H7 (cell line): Measurements from ENCODE around the gene SIPA1L3. TPM values are rescaled to one million over a fixed set of nuclear protein-coding genes. Genes with fewer than 3 reads are reported as not detected.
"Not testable (repeated sequence)": the region's sequence is repeated elsewhere in the genome, so short reads cannot be mapped to it uniquely, and the experiment has no call there.

Source experiments
- DNase-seq: peaks from one replicate; pipeline ENCODE4 v3.0.0; 2012
- H3K27me3 ChIP-seq: 2 replicates; pipeline ENCODE4 v1.6.0; 2011; ENCODE audit warnings: mild to moderate bottlenecking, low read length; ENCODE audit not compliant: control insufficient read depth, insufficient read depth
- H3K36me3 ChIP-seq: replicated peaks from 2 replicates; pipeline ENCODE4 v1.5.1; 2011; ENCODE audit warnings: low read length; ENCODE audit not compliant: control insufficient read depth, insufficient read depth
- H3K4me3 ChIP-seq: 2 replicates; pipeline ENCODE4 v1.5.1; 2011; ENCODE audit warnings: low read depth, mild to moderate bottlenecking, control low read depth, low read length, moderate library complexity; ENCODE audit not compliant: insufficient read depth
- total RNA-seq: library from RNA; depleted of rRNA; stranded (reverse); fragments of >200 nt; shearing (Covaris generic); gene quantifications from 2 replicates; pipeline ENCODE4 v1.2.3, GENCODE V29; 2014

The SIPA1L3 gene
- total RNA-seq, 1 experiment from 2014 or later = 13.4 TPM

DNA sequence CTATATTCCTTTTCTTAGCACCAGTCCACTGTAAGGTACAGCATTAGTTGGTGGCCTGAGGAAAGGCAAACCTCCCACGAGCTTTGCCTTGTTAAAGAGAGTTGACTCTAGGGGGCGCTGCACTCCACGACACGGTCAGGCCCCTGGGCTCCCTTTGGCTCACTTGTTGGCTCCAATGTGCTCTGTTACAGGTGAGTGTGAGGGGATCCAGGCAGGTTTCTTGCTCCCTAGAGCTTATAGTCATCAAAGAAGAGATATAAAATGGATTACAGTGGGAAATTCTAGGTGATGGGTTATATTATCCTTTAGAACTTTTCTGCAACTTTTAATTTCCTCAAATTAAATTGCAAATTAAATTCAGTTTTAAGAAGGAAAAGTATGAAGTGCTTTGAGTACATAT lies 4.3 kb upstream of the SIPA1L3 start:
- DNase-seq = peak; percentile 88
- H3K27me3 ChIP-seq = no peaks in the 10 kb centered on the region
- H3K36me3 ChIP-seq = no peaks in the 10 kb centered on the region
- H3K4me3 ChIP-seq = no peak overlapping the region

DNA sequence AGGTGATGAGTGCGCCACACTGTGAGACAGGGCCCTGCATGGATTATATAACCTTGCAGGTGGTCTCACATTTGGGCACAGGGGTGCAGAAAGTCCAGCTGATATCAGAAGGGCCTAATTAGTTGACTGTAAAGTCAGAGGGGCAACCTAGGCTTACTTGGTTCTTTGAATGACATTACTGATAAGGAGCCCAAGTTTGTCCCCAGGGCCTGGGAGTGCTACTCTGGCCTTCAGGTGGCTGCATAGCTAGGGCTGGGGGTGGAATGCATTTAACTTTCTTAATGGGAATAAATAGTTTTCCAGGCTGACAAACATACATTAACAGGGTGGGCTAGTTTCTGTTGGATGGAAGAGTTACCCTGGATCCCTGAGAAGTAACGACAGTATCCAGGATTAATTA lies 3.9 kb upstream of the SIPA1L3 start:
- no peaks in the 10 kb centered on the region for H3K36me3 ChIP-seq
- no peaks in the 10 kb centered on the region for H3K27me3 ChIP-seq
- no peak for DNase-seq
- no peak overlapping the region for H3K4me3 ChIP-seq

DNA sequence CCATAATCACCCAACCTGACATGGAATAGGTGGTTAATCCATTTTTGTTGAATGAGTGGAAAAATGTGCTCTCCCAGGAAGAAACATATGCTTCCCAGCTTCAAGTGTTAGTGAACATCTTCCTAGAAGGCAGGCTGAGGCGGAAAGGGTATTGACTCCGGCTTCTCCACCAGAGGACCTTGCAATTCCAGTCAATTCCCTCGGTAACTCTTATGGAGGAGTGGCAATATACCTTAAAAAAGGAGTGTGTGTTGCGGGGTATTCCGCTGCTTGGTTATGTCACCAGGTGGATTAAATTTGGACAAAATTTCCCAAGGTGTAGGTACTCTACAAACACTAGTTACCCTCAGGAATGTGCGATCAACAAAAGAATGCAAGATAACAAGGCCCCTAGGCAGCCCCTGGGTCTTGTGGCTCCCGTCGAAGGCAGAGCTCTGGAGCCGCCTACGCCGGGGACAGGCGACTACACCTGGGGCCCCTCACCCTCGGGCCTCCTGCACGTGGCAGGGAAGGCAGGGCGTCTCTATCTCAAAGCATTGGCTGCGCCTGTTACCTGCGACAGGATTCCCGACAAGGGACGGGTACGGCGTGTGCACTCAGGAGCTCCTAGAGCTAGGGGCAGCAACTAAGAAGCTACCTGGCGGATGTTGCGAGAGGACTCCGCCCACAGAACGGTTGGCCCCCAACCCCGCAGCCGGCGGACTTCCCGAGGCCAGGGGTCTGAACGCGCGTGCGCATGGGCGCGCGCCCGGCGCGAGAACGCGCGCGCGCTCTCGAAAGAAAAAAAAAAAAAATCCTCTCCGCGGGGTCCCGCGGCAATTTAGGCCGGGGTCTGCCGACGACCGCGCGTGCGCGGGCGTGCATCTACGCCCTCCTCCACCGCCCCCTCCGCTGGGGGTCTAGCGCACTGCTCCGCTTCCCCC lies 801 bp upstream of the SIPA1L3 start, which contains the start of gene WDR87:
Gene WDR87, minus strand, starts transcription at position 649 of the 923 bp plus-strand sequence. CDS start 8,355 bp downstream, outside the sequence.
- Histone ChIP-seq H3K4me3 (peak within 1 kb of the TSS; percentile 85), H3K36me3 (no peaks in the 10 kb centered on the region), H3K27me3 (no peaks in the 10 kb centered on the region)
- DNase-seq = peak; percentile 98

DNA sequence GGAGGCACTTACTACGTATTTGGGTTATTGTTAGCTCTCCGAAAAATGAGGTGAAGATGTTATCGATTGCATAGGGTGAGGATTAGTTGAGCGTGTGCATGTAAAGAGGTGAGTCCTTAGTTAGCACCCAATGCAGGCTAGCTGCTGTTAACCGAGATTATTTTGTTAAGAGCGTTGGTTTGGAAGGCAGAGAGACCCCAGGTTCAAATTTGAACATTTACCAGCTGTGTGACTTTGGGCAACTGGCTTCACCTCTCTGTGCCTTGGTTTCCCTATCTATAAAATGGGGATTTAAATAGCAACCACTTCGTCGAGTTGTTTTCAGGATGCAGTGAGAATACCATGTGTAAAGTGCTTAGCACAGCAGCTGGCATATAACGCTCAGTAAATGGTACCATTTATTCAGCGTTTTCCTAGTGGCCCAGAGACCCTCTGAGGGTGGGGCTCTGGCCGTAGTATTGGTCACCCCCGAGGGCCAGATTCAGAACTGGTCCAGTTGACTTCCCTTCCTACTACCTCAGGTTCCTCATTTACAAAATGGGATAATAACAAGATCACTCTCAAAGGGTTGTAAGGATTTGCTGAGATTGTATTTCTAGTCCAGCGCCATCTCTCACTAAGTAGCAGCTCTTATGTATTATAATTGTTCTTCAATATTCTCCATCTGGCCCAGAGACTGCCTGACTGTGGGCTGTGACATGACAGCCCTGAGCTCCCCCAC lies 887 bp downstream of the SIPA1L3 start:
- H3K4me3 ChIP-seq = peak overlapping the region; percentile 85
- no peaks in the 10 kb centered on the region for H3K27me3 ChIP-seq
- DNase-seq = no peak
- no peaks in the 10 kb centered on the region for H3K36me3 ChIP-seq

DNA sequence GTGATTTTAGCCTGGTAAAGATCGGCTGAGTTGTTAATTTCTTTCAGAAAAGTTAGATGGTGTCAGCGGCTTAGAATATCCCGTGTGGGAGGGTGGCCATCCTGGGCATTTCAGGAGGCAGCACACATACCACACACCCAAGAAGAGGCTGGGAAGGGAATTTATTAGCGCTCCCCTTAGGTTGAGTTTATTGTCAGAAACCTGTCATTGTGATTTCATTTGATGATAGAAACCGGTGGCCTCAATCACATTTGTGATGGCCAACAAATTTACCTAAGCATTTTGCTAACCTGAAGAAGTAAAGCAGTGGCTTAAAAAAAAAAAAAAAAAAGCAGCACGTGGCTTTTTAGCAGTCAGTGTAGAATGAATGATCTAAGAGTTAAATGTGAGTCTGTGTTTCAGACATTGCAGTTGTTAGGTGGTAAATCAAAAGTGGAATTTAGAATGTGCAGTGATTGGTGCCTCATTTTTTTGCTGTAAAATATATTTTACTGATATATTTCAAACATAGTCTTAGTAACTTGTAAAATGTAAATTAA lies 2.7 kb downstream of the SIPA1L3 start:
- DNase-seq = no peak
- no peak overlapping the region for H3K4me3 ChIP-seq
- H3K36me3 ChIP-seq = no peaks in the 10 kb centered on the region
- no peaks in the 10 kb centered on the region for H3K27me3 ChIP-seq

DNA sequence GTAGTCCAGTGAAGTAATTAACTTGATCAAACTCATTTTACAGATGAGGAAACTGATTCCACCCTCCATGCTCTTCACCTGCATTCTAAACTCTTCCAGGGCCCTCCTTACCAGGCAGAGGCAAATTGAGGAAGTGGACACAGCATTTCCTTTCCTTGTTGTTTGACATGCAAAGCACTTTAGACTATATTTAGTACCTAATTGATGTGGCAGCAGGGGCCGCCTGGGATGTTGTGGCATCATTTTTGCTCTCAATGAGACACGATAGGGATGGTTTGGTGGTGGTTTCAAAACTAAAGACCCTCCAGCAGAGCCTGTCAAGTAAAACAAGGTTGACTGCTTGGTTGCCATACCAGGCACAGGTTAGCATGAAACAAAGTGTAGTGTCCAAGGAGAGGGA lies 7.9 kb downstream of the SIPA1L3 start:
- DNase-seq = no peak
- Histone ChIP-seq H3K27me3 (no peaks in the 10 kb centered on the region), H3K36me3 (no peaks in the 10 kb centered on the region)

DNA sequence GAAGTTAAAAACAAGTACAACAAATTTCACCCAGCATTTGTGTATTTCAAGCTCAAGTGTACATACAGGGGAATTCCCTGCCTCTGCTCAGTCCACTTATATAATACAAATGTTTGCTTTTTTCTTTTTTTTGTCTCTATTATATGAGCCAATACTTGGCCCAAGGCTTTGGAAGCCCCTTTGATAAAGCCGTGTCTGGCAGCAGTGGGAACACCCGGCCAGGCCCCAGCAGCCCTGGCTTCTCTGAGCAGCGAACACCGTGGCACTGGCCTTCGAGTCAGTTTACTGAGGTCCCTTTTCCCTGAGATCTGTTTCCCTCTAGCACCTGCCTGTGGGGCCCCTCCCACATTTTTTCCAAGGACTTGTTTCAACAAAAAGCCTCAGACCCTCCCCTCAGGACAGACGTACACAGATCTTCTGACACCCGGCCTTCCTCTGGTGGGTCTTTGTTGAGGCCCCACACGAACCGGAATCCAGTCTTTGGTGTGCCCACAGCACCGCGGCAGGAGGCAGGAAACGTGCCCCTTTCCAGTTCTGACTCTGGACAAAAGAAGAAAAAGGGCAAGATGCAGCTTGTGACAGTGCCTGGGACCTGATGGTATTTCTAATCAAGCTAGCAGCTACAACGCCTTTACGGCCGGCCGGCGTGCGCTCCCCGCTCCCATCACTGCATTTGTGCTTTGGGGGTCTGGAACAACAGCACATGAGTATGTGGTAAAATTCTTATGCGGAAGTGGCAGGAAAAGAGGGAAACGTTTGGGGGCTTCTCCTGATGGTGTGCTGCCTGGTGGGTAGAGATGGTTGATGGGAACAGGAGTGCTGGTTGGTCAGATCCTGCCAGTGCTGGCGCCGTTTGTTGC lies 13.8 kb downstream of the SIPA1L3 start:
- no peak for DNase-seq
- Histone ChIP-seq H3K27me3 (no peaks in the 10 kb centered on the region), H3K36me3 (no peaks in the 10 kb centered on the region), H3K4me3 (no peak overlapping the region)

More for the DNA sequence above, 7.9 kb downstream of the SIPA1L3 start:
- H3K4me3 ChIP-seq = no peak overlapping the region

DNA sequence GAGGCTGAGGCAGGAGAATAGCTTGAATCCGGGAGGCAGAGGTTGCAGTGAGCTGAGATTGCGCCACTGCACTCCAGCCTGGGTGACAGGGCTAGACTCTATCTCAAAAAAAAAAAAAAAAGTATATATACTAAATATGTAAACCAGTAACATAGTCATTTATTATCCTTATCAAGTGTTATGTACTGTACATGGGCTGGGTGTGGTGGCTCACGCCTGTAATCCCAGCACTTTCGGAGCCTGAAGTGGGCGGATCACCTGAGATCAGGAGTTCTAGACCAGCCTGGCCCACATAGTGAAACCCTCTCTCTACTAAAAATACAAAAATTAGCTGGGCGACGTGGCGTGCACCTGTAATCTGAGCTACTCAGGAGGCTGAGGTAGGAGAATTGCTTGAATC lies 17.6 kb downstream of the SIPA1L3 start:
- not testable (repeated sequence) for DNase-seq, H3K36me3 ChIP-seq, H3K4me3 ChIP-seq, H3K27me3 ChIP-seq

DNA sequence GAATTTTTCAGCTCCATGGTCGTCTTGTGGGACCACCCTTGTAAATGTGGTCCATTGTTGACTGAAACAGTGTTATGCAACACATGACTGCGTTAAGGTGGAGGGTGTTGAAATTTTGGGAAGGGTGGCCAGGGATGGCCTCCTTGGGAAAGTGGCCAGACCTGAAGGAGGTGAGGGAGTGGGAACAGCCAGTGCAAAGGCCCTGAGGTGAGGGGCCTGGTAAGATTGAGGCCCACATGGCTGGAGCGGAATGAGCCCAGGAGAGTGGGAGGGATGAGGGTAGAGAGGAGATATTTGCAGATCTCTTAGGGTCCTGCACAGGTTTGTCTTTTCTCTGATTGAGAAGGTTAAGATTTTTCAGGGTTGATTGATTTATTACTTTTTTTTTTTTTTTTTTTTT lies 18.2 kb downstream of the SIPA1L3 start:
- Histone ChIP-seq H3K4me3 (no peak overlapping the region), H3K27me3 (no peaks in the 10 kb centered on the region), H3K36me3 (no peaks in the 10 kb centered on the region)
- no peak for DNase-seq

DNA sequence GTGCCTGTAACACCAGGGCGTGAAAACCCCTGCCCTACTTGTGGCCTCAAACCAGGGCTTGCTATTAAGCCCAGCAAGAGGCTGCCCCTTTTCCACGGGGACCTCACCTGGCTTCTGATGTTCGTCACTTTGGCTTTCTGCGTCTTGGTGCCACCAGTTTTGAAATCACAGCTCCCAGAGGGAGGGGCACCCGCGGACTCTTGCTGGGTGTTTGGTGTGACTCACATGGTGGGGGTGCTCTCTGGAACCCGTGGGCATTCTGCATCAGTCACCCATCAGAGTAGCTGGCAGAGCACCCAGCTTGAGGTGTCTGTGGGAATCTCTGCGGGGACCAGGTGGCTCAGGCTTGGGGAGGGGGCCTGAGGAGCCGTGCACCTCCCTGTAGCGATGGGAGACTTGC lies 19.2 kb downstream of the SIPA1L3 start:
- Histone ChIP-seq H3K36me3 (no peaks in the 10 kb centered on the region), H3K4me3 (no peak overlapping the region), H3K27me3 (no peaks in the 10 kb centered on the region)
- no peak for DNase-seq

DNA sequence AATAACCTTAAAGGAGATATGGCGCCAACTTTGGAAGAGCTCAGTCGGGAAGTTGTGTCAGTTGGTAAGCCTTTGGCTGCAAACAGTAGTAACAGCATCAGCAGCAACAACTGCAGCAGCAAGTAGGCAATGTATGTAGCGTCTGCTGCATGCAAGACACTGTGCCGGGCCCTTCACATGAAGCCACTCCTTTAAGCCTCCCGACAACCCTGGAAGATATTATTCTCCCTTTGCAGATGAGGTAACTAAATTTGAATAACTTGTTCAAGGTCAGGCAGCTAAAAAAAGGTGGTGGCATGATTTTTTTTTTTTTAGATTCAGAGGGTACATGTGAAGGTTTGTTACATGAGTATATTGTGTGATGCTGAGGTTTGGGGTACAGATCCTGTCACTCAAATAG lies 19.7 kb downstream of the SIPA1L3 start:
- Histone ChIP-seq H3K36me3 (no peaks in the 10 kb centered on the region), H3K27me3 (no peaks in the 10 kb centered on the region), H3K4me3 (no peak overlapping the region)
- no peak for DNase-seq

DNA sequence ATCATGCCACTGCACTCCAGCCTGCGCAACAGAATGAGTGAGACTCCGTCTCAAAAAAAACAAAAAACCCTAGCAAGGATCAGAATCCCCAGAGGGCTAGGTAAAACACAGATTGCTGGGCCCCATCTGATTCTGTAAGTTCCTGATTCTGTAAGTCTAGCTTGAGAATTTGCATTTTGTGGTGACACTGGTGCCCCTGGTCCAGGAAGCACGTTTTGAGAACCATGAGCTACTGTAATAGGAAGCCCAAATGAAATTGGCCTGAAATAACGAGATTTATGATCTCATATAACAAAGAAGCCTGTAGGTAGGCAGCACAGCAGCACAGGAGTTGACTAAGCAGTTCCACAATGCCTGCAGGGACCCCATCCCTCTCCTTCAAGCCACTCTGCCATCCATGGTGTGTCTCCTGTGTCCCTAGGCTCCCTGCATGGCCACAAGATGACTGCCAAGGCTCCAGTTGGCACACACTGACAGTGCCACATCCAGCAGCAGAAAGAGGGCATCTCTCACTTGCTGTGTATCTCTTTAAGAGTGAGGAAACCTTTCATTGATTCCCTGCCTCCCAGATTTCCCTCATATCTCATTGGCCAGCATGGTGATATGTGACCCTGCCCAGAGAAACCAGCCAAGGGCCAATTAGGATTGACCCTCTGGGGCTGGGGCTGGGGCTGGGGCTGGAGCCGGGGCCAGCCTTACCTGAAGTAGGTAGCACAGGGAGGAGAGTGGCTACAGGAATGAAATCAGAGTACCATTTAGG lies 21.7 kb downstream of the SIPA1L3 start:
- Histone ChIP-seq H3K27me3 (no peaks in the 10 kb centered on the region), H3K36me3 (no peaks in the 10 kb centered on the region), H3K4me3 (no peak overlapping the region)
- peak; percentile 80 for DNase-seq

DNA sequence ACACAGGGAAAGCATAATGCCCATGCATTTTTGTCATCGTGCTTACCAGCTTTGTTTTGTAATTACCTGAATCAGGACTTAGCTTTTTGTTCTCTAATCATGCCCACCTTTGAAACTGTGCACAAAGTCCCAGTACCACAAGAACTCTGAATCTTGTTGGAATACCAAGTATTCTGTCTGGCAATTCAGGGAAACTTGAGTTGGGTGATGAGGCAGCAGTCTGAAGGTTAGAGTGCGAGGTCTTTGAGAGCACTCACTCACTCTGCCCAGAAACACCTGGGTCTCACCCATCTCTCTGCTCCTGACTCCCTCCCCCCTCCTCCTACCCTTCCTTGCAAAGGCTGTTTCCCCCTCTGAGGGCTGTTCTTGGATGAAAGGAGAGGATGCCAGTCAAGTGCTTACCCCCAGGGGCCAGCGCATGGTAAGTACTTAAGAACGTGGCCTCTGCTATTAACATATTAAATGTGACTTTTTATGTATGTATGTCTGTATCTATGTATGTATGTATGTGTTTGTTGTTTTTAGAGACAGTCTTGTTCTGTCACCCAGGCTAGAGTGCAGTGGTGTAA lies 22.4 kb downstream of the SIPA1L3 start:
- no peaks in the 10 kb centered on the region for H3K36me3 ChIP-seq
- H3K4me3 ChIP-seq = no peak overlapping the region
- DNase-seq = peak; percentile 81
- H3K27me3 ChIP-seq = no peaks in the 10 kb centered on the region
